SK-N-SH (cell line): ENCODE measurements around the gene POU2F1. TPM values are rescaled to one million over a fixed set of nuclear protein-coding genes. Genes with fewer than 3 reads are reported as not detected.

ENCODE experiments used
- CTCF ChIA-PET: fragments of 300-600, 350-600 bp; formaldehyde crosslinking; extraction: SDS; loops from one replicate; lab custom pipeline; 2021; lab: Yijun Ruan, JAX
- POLR2A ChIA-PET: fragments of 350-600 bp; sonication (Branson Sonifier 250); formaldehyde crosslinking; extraction: SDS; loops from one replicate; lab custom pipeline; 2020; ENCODE audit warnings: antibody characterized with exemption, inconsistent platforms; lab: Yijun Ruan, JAX
- DNase-seq: peaks from one replicate; pipeline ENCODE4 v3.0.0; 2012
- H2AFZ ChIP-seq: fragments of 200-600 bp; sonication (generic); 2 replicates; pipeline ENCODE4 v1.8.1; 2016; ENCODE audit warnings: antibody characterized with exemption, mild to moderate bottlenecking, low read depth
- H3F3A ChIP-seq: fragments of 200-600 bp; sonication (generic); replicated peaks from 2 replicates; pipeline ENCODE3; 2016; ENCODE audit warnings: antibody characterized with exemption, mild to moderate bottlenecking; ENCODE audit not compliant: insufficient read depth
- H3K27ac ChIP-seq, 2 experiments: fragments of 200-500 bp in 1 of 2; fragments of 200-600 bp in 1 of 2; sonication (Bioruptor generic) in 1 of 2; sonication (generic), shearing (Covaris generic) in 1 of 2; 2 replicates each; pipeline versions ENCODE4 v1.5.1 to v1.6.1; 2014 to 2016; ENCODE audit warnings: low read depth in 2 of 2, inconsistent platforms in 1 of 2, low read length in 1 of 2, mild to moderate bottlenecking in 1 of 2, mixed read lengths in 1 of 2
- H3K27me3 ChIP-seq: fragments of 200-600 bp; sonication (generic), shearing (Covaris generic); 2 replicates; pipeline ENCODE4 v1.6.1; 2016; ENCODE audit warnings: mixed run types; ENCODE audit not compliant: insufficient read depth
- H3K36me3 ChIP-seq, 2 experiments: fragments of 200-500 bp in 1 of 2; fragments of 200-600 bp in 1 of 2; sonication (Bioruptor generic) in 1 of 2; sonication (generic) in 1 of 2; replicated peaks in 1 of 2; 2 replicates each; pipeline versions ENCODE3 to v1.5.1; 2014 to 2016; ENCODE audit warnings: low read length in 1 of 2, mild to moderate bottlenecking in 1 of 2; ENCODE audit not compliant: insufficient read depth in 2 of 2, control insufficient read depth in 1 of 2
- H3K4me1 ChIP-seq, 2 experiments: fragments of 200-500 bp in 1 of 2; fragments of 200-600 bp in 1 of 2; sonication (Bioruptor generic) in 1 of 2; sonication (generic), shearing (Covaris generic) in 1 of 2; 2 replicates each; pipeline versions ENCODE4 v1.5.1 to v1.6.1; 2014 to 2016; ENCODE audit warnings: low read depth in 1 of 2, low read length in 1 of 2, mixed run types in 1 of 2; ENCODE audit not compliant: insufficient read depth in 2 of 2, control insufficient read depth in 1 of 2
- H3K4me2 ChIP-seq: fragments of 200-600 bp; sonication (generic), shearing (Covaris generic); 2 replicates; pipeline ENCODE4 v1.6.1; 2017; ENCODE audit warnings: mixed run types
- H3K4me3 ChIP-seq, 2 experiments: fragments of 200-500 bp in 1 of 2; fragments of 200-600 bp in 1 of 2; sonication (Bioruptor generic) in 1 of 2; sonication (generic), shearing (Covaris generic) in 1 of 2; 2 replicates each; pipeline versions ENCODE4 v1.5.1 to v1.8.1; 2014 to 2016; ENCODE audit warnings: low read depth in 2 of 2, inconsistent platforms in 1 of 2, low read length in 1 of 2, mild to moderate bottlenecking in 1 of 2, mixed read lengths in 1 of 2, moderate library complexity in 1 of 2
- H3K79me2 ChIP-seq: fragments of 200-600 bp; sonication (generic); 2 replicates; pipeline ENCODE4 v1.8.1; 2017; ENCODE audit warnings: mild to moderate bottlenecking; ENCODE audit not compliant: insufficient read depth
- H3K9ac ChIP-seq: fragments of 200-600 bp; sonication (generic); 2 replicates; pipeline ENCODE4 v1.6.1; 2017; ENCODE audit warnings: mixed run types
- H3K9me2 ChIP-seq: fragments of 200-600 bp; sonication (generic); 2 replicates; pipeline ENCODE4 v1.6.1; 2017; ENCODE audit warnings: mixed run types
- H3K9me3 ChIP-seq: fragments of 200-600 bp; sonication (generic); 2 replicates; pipeline ENCODE4 v1.6.1; 2017; ENCODE audit warnings: mixed run types, mild to moderate bottlenecking, moderate library complexity
- H4K20me1 ChIP-seq: fragments of 200-600 bp; sonication (generic); 2 replicates; pipeline ENCODE4 v1.6.1; 2017; ENCODE audit warnings: mild to moderate bottlenecking, mixed run types; ENCODE audit not compliant: insufficient read depth
- ELF1 ChIP-seq: IDR thresholded peaks from 2 replicates; pipeline ENCODE4 v1.4.0; 2012
- EZH2phosphoT487 ChIP-seq: fragments of 200-600 bp; sonication (generic); IDR thresholded peaks from 2 replicates; pipeline ENCODE4 v1.6.1; 2017; ENCODE audit warnings: low read depth, mixed run types, mild to moderate bottlenecking, antibody characterized with exemption, moderate library complexity, borderline replicate concordance
- FOXJ3 ChIP-seq: sonication (generic); formaldehyde crosslinking; IDR thresholded peaks from 2 replicates; pipeline ENCODE4 v1.5.1; 2020; ENCODE audit warnings: mild to moderate bottlenecking, missing genetic modification reagents
- FOXM1 ChIP-seq: IDR thresholded peaks from 2 replicates; pipeline ENCODE4 v1.4.0; 2012; ENCODE audit warnings: low read depth, mild to moderate bottlenecking
- JUND ChIP-seq: IDR thresholded peaks from 2 replicates; pipeline ENCODE4 v1.4.0; 2012
- NRF1 ChIP-seq: IDR thresholded peaks from 2 replicates; pipeline ENCODE4 v1.6.1; 2012; ENCODE audit warnings: low read depth, mild to moderate bottlenecking, low read length
- POLR2AphosphoS5 ChIP-seq: IDR thresholded peaks from 2 replicates; pipeline ENCODE4 v1.6.1; 2012; ENCODE audit warnings: low read depth, low read length
- RAD21 ChIP-seq: IDR thresholded peaks from 2 replicates; pipeline ENCODE4 v1.6.1; 2012; ENCODE audit warnings: mild to moderate bottlenecking, low read length
- RCOR1 ChIP-seq: fragments of 150-350 bp; IDR thresholded peaks from 2 replicates; pipeline ENCODE4 v1.6.1; 2017; ENCODE audit warnings: antibody characterized with exemption, low read length
- RXRA ChIP-seq: IDR thresholded peaks from 2 replicates; pipeline ENCODE4 v1.4.0; 2012; ENCODE audit warnings: low read depth, mild to moderate bottlenecking, borderline replicate concordance
- SIN3A ChIP-seq: IDR thresholded peaks from 2 replicates; pipeline ENCODE4 v1.6.1; 2012; ENCODE audit warnings: low read depth, mild to moderate bottlenecking, low read length, moderate library complexity, borderline replicate concordance
- TAF1 ChIP-seq: IDR thresholded peaks from 2 replicates; pipeline ENCODE4 v1.6.1; 2012; ENCODE audit warnings: low read depth, mild to moderate bottlenecking, low read length, moderate library complexity, borderline replicate concordance
- WGBS: methylation state at CpG from one replicate; pipeline ENCODE4 v1.1.6; 2017; ENCODE audit warnings: low lambda C conversion rate; 5-methylcytosine and 5-hydroxymethylcytosine counted together
- polyA plus RNA-seq, 3 experiments: library from polyadenylated mRNA; depleted of rRNA; stranded (reverse); fragments of >200 nt; gene quantifications; 2 replicates each; pipeline ENCODE4 v1.2.3, GENCODE V29; 2012
- TF ChIP-seq, protein P1 (sequence below): IDR thresholded peaks from 2 replicates; pipeline ENCODE4; 2012
- TF ChIP-seq, protein P2 (sequence below): fragments of 150-350 bp; IDR thresholded peaks from 2 replicates; pipeline ENCODE4 v1.6.1; 2017; ENCODE audit warnings: antibody characterized with exemption, low read length, low read depth, borderline replicate concordance
- TF ChIP-seq, protein P3 (sequence below): IDR thresholded peaks from 2 replicates; pipeline ENCODE4 v1.4.0; 2012; ENCODE audit warnings: low read depth, borderline replicate concordance
- TF ChIP-seq, protein P4 (sequence below): fragments of 200-600 bp; sonication (generic); IDR thresholded peaks from 2 replicates; pipeline ENCODE4 v1.6.1; 2017; ENCODE audit warnings: antibody characterized with exemption, mild to moderate bottlenecking, moderate library complexity

Gene POU2F1
- polyA plus RNA-seq, 1 of the 3 experiments (the other 2 are of a cell fraction) = 1.2 TPM

DNA sequence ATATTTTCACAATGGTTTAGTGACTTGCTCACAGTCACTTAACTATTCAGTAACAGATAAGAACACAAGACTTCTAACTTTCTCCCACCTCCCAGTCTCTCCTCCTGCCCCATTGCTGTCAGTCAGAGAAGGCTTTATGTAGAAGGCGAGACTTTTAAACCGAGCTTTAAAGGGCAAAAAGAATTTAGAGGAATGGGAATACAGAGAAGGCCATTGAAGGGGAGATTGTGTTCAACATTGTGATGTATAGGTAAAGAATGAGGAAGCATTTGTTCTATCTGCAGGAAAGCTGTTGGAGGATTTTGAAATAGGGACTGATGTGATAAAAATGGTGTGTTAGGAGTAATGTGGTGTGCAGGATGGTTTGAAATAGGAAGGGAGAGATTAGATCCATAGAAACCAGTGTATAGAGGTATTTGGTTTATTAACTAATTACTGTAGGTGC lies 7.3 kb downstream of the POU2F1 start:
- 97% methylated on average over 2 of the region's 2 CpGs for WGBS
- H3K27me3 ChIP-seq = no peaks in the 10 kb centered on the region
- H3K27ac ChIP-seq = no peak overlapping the region
- no peaks in the 10 kb centered on the region for H3K9me3 ChIP-seq
- no peaks in the 10 kb centered on the region for H3F3A ChIP-seq
- H3K4me1 ChIP-seq = peaks cover 0 to 8% of the 10 kb centered on the region in 2 experiments; a peak in 2 of 4 replicates
- POLR2A ChIA-PET = no interaction called here
- no peak for TF ChIP-seq EZH2phosphoT487
- H4K20me1 ChIP-seq = peaks cover 12% of the 10 kb centered on the region; the same call in 1 of the 2 replicates
- no peak overlapping the region for H3K4me3 ChIP-seq
- H3K9ac ChIP-seq = no peak overlapping the region
- no peak overlapping the region for H2AFZ ChIP-seq
- H3K36me3 ChIP-seq = no peaks in the 10 kb centered on the region
- DNase-seq = no peak
- CTCF ChIA-PET = interaction anchor here (1.0 kb wide), 1 partner anchor 300 kb away, joined by 3 read pairs; no protein-coding TSS in a partner anchor
- H3K9me2 ChIP-seq = no peaks in the 10 kb centered on the region
- no peak overlapping the region for H3K4me2 ChIP-seq
- H3K79me2 ChIP-seq = peaks cover 95% of the 10 kb centered on the region

DNA sequence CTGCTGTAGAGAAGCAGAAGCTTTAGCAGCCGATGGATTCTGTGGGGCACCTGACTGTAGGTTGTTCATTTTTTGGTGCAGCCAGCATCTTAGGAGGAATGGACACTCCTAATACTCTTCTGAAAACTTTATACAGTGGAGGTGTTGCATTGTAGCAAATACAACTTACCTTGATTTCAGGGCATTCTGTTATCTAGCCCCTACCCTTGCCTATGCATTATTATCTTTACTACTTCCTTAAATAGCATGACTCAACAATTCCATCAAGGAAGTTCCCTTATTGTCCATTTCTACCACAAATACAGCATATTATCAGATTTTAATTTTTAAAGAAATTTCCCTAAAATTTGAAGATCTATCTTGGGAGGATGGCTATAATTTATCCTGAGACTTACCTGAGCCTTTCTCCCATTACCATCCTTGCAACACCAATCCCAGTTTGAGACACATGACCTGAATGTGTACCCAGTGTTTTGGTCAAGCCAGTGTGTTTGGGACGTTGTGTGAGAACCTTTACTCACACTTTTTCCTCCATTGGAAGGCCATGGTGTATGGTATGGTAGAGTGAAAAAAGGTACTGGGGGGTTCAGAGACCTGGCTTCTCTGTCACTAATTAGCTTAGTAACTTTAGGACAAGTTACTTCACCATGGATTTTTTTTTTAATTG lies 9.2 kb downstream of the POU2F1 start:
- Histone ChIP-seq H3K4me2 (no peak overlapping the region), H3K36me3 (no peaks in the 10 kb centered on the region), H3F3A (no peaks in the 10 kb centered on the region), H3K4me1 (no peaks in the 10 kb centered on the region; a peak in 2 of 4 replicates), H3K4me3 (no peak overlapping the region), H3K79me2 (peaks cover 87% of the 10 kb centered on the region), H2AFZ (no peak overlapping the region), H3K9me3 (no peaks in the 10 kb centered on the region), H3K9ac (no peak overlapping the region), H3K9me2 (no peaks in the 10 kb centered on the region), H4K20me1 (peaks cover 12% of the 10 kb centered on the region; the same call in 1 of the 2 replicates), H3K27me3 (no peaks in the 10 kb centered on the region), H3K27ac (no peak overlapping the region)
- POLR2A ChIA-PET = no interaction called here
- TF ChIP-seq POLR2AphosphoS5 = no peak
- no peak for TF ChIP-seq RXRA
- no peak for TF ChIP-seq FOXM1
- no peak for TF ChIP-seq JUND
- TF ChIP-seq, protein P1, sequence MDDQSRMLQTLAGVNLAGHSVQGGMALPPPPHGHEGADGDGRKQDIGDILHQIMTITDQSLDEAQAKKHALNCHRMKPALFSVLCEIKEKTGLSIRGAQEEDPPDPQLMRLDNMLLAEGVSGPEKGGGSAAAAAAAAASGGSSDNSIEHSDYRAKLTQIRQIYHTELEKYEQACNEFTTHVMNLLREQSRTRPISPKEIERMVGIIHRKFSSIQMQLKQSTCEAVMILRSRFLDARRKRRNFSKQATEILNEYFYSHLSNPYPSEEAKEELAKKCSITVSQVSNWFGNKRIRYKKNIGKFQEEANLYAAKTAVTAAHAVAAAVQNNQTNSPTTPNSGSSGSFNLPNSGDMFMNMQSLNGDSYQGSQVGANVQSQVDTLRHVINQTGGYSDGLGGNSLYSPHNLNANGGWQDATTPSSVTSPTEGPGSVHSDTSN = no peak
- TF ChIP-seq, protein P2, sequence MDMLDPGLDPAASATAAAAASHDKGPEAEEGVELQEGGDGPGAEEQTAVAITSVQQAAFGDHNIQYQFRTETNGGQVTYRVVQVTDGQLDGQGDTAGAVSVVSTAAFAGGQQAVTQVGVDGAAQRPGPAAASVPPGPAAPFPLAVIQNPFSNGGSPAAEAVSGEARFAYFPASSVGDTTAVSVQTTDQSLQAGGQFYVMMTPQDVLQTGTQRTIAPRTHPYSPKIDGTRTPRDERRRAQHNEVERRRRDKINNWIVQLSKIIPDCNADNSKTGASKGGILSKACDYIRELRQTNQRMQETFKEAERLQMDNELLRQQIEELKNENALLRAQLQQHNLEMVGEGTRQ = no peak
- TF ChIP-seq, protein P3, sequence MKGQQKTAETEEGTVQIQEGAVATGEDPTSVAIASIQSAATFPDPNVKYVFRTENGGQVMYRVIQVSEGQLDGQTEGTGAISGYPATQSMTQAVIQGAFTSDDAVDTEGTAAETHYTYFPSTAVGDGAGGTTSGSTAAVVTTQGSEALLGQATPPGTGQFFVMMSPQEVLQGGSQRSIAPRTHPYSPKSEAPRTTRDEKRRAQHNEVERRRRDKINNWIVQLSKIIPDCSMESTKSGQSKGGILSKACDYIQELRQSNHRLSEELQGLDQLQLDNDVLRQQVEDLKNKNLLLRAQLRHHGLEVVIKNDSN = no peak
- no peak for TF ChIP-seq RCOR1
- TF ChIP-seq, protein P4, sequence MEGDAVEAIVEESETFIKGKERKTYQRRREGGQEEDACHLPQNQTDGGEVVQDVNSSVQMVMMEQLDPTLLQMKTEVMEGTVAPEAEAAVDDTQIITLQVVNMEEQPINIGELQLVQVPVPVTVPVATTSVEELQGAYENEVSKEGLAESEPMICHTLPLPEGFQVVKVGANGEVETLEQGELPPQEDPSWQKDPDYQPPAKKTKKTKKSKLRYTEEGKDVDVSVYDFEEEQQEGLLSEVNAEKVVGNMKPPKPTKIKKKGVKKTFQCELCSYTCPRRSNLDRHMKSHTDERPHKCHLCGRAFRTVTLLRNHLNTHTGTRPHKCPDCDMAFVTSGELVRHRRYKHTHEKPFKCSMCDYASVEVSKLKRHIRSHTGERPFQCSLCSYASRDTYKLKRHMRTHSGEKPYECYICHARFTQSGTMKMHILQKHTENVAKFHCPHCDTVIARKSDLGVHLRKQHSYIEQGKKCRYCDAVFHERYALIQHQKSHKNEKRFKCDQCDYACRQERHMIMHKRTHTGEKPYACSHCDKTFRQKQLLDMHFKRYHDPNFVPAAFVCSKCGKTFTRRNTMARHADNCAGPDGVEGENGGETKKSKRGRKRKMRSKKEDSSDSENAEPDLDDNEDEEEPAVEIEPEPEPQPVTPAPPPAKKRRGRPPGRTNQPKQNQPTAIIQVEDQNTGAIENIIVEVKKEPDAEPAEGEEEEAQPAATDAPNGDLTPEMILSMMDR = no peak
- TF ChIP-seq RAD21 = no peak
- no peak for TF ChIP-seq TAF1
- no peak for TF ChIP-seq SIN3A
- TF ChIP-seq NRF1 = no peak
- TF ChIP-seq ELF1 = no peak
- TF ChIP-seq FOXJ3 (CRISPR knock-in tag) = no peak
- WGBS = 82% methylated on average over 2 of the region's 2 CpGs
- DNase-seq = no peak
- CTCF ChIA-PET = interaction anchor here (1.6 to 3.7 kb wide), 2 partner anchors 10 to 38 kb away, joined by 6 to 16 read pairs; partner anchors contain the start of gene POU2F1
